GM21737 (cell line): ENCODE results near the gene KLF7.
A peak's percentile ranks its signal among the peaks of the same experiment; 100 is the strongest.

Experiments used
- ATAC-seq: cut with Tn5 transposase; IDR thresholded peaks from one replicate; pipeline ENCODE4 v1.9.1; 2021; ENCODE audit warnings: mild to moderate bottlenecking, moderate library complexity; ENCODE audit not compliant: unreplicated experiment

KLF7 gene

DNA sequence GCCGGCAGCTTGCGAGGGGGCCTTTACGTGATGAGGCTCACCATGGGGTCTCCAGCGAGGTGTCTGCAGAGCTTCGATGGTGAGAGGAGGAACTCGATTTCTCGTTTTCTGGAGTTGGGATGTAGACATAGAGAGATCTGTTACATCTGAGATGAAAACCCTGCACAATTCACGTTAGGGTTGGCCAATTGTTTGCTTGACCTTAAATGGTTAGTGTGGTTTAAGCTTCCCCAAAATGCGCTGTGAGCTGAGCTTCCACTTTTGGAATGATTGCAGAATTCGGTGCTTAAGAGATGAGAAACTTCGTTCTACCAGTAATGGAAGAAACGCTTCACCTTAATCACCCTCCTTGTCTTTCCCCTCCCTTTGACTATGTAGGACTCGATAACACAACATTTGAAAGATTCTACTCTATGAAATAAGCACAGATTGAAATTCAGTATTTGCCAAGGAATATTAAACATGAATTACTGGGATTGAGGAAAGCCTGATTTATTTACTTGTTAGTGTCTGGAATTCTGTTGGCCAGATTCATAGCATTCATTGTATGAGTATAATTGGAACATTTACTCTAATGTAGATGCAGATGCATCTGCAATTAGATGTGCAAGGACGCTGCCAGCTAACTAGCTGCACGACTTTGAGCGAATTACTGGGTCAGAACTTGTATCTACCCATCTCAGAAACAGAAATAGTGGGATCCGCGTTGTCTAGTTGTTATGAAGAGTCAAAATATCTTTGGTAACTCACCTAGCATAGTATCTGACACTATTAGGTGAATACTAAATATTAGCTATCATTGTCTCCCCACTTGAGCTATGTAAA lies 1.6 kb upstream of the KLF7 start:
- peak; percentile 6 for ATAC-seq

GRCh38 chr2:207166349-207167098 lies 776 bp upstream of the KLF7 start:
- ATAC-seq, result peak; percentile 49

DNA sequence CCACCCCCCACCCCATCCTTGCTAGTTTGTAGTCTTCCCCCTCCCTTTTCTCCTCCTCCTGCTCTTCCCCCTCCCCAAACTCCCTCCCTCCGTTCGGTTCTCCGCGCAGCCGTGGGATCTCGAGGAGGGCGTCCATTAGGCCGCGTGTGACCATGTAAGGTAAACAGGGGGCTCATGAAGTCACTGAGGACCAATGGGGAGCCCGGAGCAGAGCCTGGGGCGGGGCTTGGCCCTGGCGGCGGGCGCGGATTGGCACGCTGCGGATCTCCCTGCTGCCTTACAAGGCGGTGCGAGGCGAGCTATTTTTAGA lies 246 bp upstream of the KLF7 start:
- peak; percentile 98 for ATAC-seq

- ATAC-seq, result no peak
Measured at GRCh38 chr2:207164006-207164831, 1.5 kb downstream of the KLF7 start.

DNA sequence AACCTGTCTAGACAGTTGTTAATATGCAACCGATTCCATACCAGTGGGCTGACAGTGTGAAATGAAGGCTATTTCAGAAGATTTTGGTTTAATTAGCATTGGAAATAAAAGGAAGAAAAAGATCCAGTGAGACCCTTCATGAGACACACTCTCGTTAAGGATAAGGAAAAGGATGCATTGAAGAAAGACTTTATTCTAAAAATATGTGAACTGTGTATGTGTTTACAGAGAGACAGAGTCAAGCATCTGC lies 2.1 kb downstream of the KLF7 start:
- no peak for ATAC-seq

DNA sequence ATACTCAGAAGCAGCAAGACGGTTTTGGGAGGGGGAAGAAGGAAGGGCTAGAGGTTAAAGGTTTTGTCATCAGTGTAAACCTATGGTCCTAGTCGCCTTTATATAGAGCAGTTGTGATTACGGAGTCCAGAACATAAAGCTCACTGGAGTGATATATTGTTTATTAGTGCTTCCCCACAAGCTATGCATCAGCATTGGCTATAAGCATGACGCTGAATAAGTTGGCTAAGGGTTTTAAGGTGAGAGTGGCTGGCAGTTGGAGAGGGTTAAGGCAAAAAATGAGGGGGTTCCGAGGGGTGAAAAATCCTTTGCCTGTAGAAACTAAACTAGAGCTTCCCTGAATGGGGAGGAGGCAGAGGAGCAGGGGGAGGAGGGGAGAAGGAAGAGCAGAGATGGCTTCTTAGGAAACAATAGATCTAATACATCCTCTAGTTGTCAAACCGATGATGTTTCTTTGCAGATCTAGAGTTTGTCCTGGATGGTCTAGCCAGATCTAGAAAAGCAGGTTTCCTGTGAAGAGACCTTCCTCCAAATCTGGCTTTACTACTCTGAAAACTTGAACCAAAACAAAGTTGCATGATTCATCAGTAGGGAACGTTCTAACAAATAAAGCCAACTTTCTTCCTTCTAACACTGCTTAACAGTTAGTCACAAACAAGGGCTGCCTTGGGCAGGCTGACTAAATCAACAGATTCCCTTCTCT lies 2.5 kb downstream of the KLF7 start:
- ATAC-seq, result no peak

- ATAC-seq, result no peak
Measured at GRCh38 chr2:207162316-207162715, 3.4 kb downstream of the KLF7 start.

GRCh38 chr2:207161247-207162123 lies 4.3 kb downstream of the KLF7 start:
- no peak for ATAC-seq

DNA sequence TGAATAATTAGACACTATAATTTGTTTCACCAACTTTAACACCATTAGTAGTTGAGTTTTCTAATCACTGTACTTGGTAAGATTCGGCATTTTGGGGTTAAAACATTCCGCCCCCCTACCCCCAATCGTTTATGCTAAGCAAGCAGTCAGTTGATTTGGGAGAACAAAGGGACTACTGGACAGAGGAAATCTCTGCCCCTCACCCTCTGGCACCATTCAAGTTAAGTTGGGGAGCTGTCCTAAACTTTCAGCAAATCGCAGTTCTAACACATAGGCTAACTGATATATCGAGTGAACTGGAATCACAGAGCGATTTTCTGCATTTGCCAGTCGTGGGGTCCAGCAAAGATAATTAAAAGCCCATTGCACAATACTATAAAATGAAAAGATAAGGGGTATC lies 5.6 kb downstream of the KLF7 start:
- ATAC-seq, result no peak

DNA sequence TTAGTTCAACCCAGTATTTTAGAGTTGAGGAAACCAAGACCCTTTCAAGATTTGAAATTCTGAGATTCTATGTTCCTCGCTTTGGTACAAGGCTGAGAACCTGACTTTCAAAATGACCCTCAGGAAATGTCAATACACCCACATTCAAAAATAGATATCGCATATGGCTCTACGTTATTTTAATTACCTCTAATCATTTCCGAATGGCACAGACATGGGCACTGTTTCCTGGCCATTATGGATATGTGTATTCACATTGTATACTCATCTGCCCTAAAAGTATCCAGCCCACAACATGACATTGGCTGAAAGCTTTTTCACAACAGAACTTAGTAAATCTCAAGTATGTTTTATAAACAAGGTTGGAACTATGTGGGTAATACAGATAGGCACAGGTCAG lies 6.7 kb downstream of the KLF7 start:
- no peak for ATAC-seq

DNA sequence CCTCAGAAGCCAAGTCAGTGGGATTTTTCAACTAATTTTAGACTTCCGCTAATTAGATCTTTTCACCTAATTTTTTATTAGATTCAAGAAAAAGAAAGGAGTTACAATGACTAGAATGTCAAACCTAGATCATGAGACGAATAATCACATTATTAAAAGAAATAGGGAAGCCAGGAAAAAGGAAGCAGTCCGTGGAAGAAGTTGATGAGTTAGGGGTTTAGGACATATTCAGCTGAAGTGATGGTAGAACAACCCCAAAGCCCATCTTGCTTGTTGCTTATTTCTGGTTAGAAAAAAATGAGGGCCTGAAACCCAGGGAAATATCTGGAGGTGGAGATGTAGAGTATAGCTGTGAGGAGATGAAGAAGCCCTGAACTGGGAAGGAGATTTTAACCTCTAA lies 8.0 kb downstream of the KLF7 start:
- ATAC-seq, result no peak

- no peak for ATAC-seq
Measured at GRCh38 chr2:207157162-207157481, 8.6 kb downstream of the KLF7 start.

DNA sequence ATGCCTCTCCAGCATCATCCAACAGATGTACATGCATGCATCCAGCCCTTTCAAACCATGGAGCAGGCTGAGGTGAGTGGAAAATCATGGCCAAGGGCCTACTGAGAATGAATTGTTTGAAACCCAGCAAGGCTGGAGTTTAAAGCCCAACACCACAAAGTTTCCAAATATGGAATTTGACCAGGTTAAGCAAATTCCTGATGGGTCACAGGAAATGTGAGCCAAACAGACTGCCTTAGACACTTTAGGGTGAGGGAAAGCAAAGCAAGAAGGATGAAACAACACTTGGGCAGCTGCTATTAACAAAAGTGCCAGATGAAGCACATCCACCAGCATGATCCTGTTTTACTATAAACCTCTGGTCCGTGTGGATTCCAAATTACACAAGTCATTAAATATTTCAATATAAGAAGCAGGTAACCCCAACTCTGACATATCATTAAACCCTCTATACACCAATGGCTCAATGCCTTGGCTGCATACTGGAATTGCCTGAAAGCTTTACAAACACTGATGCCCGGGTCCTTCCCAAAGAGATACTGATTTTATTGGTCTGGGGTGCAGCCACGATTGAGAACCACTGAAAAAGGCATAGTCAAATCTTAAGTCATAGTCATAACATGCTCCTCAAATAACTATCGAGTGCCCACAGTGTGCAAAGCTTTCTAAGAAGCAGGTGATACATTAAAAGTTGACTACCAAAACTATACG lies 9.1 kb downstream of the KLF7 start:
- ATAC-seq, result peak; percentile 37

- ATAC-seq, result no peak
Measured at GRCh38 chr2:207155516-207156444, 10.0 kb downstream of the KLF7 start.

DNA sequence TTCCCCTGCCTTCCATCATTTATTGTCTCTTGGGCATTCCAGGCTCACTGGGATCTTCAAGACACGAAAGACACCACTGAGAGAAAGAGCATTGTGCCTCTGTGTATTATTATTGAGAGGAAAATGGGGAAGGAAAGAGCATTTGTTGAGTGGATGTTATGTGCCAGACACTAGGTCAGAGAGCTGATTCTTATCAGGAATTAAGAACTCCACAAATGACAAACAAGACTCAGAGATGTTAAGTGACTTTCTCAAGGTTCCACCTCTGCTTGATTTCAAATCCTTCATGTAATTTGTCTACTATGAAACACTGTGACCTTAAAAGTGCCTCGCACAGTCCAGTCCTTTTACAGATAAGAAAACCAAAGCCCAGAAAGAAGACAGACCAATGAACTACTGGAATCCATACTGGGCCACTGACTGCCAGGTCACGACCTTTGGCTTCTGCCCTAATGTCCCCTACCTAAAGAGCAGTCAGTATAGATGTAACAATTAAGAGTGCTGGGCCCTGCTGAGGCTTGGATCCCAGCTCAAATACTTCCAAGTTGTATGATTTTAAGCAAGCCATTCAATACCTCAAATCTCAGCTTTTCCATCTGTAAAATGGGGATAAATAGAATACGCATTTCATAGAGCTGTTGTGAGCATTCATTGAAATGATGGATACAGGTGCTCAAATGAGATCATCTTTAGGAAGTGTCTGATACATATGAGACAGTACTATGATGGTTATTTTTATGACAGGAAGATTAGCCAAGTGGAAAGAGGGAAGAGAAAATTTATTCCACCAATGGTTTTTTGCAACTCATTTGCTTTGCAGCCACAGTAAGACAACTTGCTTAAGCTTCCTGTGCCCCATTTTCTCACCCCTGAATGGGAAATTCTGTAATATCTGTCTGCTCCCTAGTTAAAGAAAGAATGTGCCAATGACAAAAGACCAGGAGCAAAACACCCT lies 10.9 kb downstream of the KLF7 start:
- no peak for ATAC-seq

DNA sequence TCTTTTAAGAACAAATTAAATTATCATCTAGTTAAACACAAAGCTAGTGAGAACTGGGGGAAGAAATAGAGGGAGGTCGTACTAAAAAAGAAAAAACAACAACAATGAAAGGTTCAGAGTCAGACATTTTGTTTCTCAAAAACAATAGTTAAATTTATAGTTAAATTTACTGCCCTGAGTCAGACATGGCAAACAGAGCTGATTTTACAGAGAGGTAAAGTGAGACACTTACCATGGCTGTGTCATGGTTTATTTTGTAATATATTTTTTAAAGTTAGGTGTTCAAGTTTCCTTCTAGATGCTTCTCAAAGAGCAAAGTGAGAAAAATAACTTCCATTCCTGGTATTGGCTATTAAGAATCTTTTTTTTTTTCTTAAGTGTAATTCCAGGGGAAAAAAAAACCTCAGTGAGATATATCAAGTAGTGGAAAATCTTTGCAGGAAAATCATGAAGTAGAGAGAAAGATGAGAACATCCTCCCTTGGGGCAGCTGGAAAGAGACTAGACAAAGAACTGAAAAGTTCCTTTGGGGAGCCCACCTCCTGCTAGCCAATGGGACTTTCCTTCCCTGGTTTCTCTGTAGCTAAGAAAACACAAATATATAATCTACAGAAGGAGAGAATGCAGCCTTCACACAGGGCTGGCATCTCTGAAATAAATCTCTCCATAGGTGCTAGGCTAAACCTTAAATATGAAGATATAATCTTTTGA lies 12.3 kb downstream of the KLF7 start:
- no peak for ATAC-seq

GRCh38 chr2:207151048-207151447 lies 14.7 kb downstream of the KLF7 start:
- ATAC-seq, result no peak
